Neuron (in vitro differentiated cells): ENCODE data around the gene LAIR1.

ENCODE experiments used
- H2AFZ ChIP-seq: one replicate; pipeline ENCODE4 v1.6.1; 2013; ENCODE audit warnings: low read depth, mild to moderate bottlenecking, inconsistent platforms, low read length, moderate library complexity
- H3K27me3 ChIP-seq: one replicate; pipeline ENCODE4 v1.6.1; 2013; ENCODE audit warnings: low read length; ENCODE audit not compliant: insufficient read depth
- H3K36me3 ChIP-seq: one replicate; pipeline ENCODE4 v1.6.1; 2013; ENCODE audit warnings: low read length; ENCODE audit not compliant: insufficient read depth
- H3K4me1 ChIP-seq: one replicate; pipeline ENCODE4 v1.6.1; 2013; ENCODE audit warnings: low read length; ENCODE audit not compliant: insufficient read depth
- H3K4me3 ChIP-seq: 2 replicates; pipeline ENCODE4 v1.5.1; 2013; ENCODE audit warnings: mild to moderate bottlenecking, low read length, moderate library complexity
- H3K9me3 ChIP-seq: one replicate; pipeline ENCODE4 v1.6.1; 2013; ENCODE audit warnings: low read length

Gene LAIR1

DNA sequence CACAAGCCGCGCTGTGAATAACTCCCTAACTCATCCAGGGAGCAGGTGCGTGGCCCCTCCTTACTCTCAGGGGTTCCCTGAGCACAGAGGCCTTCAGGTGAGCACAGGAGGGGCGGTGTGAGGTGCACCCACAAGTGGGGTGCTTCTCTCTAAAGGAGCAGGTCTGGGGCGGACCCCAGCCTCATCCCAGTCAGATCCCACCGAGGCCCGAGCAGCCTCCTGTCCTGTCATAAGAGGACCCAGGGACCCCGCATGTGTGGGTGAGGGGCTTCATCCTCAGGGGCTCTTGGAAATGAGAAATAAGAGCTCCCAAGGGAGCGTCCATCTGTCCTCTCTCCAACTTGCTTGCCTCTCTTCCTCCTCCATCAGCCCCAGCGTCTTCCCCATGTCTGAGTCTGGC lies 48.8 kb downstream of the LAIR1 start:
- H3K9me3 ChIP-seq: no peaks in the 10 kb centered on the region
- H3K4me1 ChIP-seq: no peaks in the 10 kb centered on the region
- no peaks in the 10 kb centered on the region for H3K36me3 ChIP-seq
- no peaks in the 10 kb centered on the region for H3K27me3 ChIP-seq
- H3K4me3 ChIP-seq: no peak overlapping the region
- H2AFZ ChIP-seq: no peak overlapping the region

DNA sequence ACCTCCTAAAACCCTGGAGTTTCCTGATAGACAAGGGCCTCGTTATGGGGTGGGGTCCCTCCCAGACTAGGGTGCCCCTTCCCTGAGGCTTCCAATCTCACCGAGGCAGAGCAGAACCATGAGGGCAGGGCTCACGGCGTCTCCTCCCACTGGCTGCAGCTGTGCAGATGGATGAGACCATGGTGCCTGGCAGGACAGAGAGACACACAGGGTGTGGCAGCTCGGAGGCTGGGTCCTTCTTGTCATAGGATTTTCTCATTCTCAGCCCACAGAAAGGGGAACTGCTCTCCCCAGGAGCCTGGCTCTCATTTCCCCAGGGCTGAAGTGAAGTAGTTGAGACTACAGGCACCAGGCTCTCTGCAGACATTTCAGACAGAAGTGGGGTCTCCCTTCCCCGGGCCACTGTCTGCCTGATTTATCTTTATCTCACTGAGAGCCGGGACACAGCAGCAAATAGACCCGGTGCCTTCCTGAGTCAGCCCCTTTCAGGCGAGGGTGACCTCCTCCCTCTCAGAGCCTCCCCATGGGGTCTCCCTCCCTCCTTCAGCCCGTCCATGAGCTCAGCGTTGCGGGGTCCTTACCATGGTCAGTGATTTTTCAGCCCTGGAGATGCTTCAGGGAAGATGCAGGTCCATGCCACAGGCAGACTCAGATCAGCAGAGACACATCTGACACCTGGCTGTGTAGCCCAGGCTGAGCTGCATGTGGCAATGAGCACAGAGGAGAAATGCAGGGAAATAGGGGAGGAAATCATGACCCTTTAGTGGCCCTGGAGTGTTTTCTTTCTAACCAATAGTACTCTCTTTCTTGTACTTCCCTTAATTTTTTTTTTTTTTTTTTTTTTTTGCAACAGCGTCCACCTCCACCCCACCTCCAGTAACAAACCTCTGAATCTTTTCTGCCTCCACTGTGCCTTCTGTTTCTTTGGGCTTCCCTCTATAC lies 52.0 kb downstream of the LAIR1 start, which contains the start of gene LILRA5:
TSS of gene LILRA5 (minus strand) at position 731 of the 942 bp plus-strand sequence. CDS start at position 584, 147 bp downstream.
- Histone ChIP-seq H3K36me3 (no peaks in the 10 kb centered on the region), H2AFZ (no peak within 1 kb of the TSS), H3K4me1 (no peaks in the 10 kb centered on the region), H3K9me3 (no peaks in the 10 kb centered on the region), H3K27me3 (no peaks in the 10 kb centered on the region), H3K4me3 (no peak within 1 kb of the TSS)

DNA sequence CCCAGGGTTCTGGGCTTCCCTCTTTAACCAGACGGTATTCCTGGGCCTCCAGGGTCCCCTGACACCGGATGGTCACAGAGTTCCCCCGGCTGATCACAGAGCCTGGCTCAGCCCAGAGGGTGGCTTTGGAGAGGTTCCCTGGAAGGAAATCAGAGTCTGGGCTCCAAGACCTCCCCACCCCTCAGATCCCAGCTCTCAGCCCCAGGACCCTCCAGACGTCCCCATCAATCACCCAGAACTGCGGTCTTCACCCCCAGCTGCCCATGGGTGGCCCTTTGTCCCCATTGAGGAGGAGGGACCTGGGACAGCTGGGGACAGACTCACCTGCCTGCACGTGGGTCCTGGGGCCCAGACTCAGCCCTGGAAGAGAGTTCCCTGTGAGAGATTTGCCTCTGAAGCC lies 52.7 kb downstream of the LAIR1 start:
- H3K9me3 ChIP-seq: no peaks in the 10 kb centered on the region

DNA sequence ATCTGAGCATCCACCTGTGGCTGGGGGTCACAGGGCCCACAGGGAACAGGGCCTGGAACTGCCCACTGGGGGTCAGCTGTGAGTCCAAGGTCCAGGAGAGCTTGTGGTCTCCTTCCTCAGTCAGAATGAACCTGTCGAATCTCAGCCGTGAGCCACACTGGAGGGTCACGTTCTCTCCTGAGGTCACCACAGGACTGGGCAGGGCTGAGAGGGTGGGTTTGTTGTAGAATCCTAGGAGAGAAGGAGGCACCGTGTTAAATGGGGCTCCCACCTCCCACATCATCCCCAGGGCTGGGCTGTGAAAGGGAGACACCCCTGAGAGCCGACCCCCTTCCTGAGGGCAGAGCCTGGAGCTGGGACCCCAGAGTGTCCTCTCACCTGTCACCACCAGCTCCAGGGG lies 53.2 kb downstream of the LAIR1 start:
- Histone ChIP-seq H3K4me1 (no peaks in the 10 kb centered on the region), H3K27me3 (no peaks in the 10 kb centered on the region), H3K9me3 (no peaks in the 10 kb centered on the region), H3K36me3 (no peaks in the 10 kb centered on the region), H2AFZ (no peak overlapping the region), H3K4me3 (no peak overlapping the region)

More for the DNA sequence above, 52.7 kb downstream of the LAIR1 start:
- Histone ChIP-seq H3K27me3 (no peaks in the 10 kb centered on the region), H3K36me3 (no peaks in the 10 kb centered on the region), H3K4me3 (no peak overlapping the region), H3K4me1 (no peaks in the 10 kb centered on the region), H2AFZ (no peak overlapping the region)

GRCh38 chr19:54310543-54310942 lies 54.2 kb downstream of the LAIR1 start:
- no peaks in the 10 kb centered on the region for H3K27me3 ChIP-seq
- H2AFZ ChIP-seq: no peak overlapping the region
- H3K9me3 ChIP-seq: no peaks in the 10 kb centered on the region
- no peaks in the 10 kb centered on the region for H3K36me3 ChIP-seq
- no peaks in the 10 kb centered on the region for H3K4me1 ChIP-seq
- no peak overlapping the region for H3K4me3 ChIP-seq

DNA sequence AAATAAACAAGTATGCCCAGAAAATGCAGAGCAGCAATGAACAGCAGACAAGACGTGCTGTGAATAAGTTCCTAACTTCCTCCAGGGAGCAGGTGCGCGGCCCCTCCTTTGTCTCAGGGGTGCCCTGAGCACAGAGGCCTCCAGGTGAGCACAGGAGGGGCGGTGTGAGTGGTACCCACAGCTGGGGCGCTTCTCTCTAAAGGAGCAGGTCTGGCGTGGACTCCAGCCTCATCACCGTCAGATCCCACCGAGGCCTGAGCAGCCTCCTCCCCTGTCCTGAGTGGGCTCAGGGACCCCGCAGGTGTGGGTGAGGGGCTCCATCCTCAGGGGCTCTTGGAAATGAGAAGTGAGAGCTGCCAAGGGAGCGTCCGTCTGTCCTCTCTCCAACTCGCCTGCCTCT lies 54.9 kb downstream of the LAIR1 start:
- no peaks in the 10 kb centered on the region for H3K4me1 ChIP-seq
- H3K27me3 ChIP-seq: no peaks in the 10 kb centered on the region
- H2AFZ ChIP-seq: no peak overlapping the region
- H3K4me3 ChIP-seq: no peak overlapping the region
- H3K9me3 ChIP-seq: no peaks in the 10 kb centered on the region
- H3K36me3 ChIP-seq: no peaks in the 10 kb centered on the region

GRCh38 chr19:54307389-54308020 lies 57.2 kb downstream of the LAIR1 start:
- no peaks in the 10 kb centered on the region for H3K4me1 ChIP-seq
- no peak overlapping the region for H2AFZ ChIP-seq
- H3K9me3 ChIP-seq: no peaks in the 10 kb centered on the region
- no peak overlapping the region for H3K4me3 ChIP-seq
- H3K27me3 ChIP-seq: no peaks in the 10 kb centered on the region
- no peaks in the 10 kb centered on the region for H3K36me3 ChIP-seq

- Histone ChIP-seq H2AFZ (no peak overlapping the region), H3K36me3 (no peaks in the 10 kb centered on the region), H3K27me3 (peaks cover 10% of the 10 kb centered on the region), H3K9me3 (no peaks in the 10 kb centered on the region), H3K4me1 (no peaks in the 10 kb centered on the region), H3K4me3 (no peak overlapping the region)
Observed at GRCh38 chr19:54305141-54305540, 59.6 kb downstream of the LAIR1 start.

- Histone ChIP-seq H2AFZ (no peak overlapping the region), H3K4me1 (no peaks in the 10 kb centered on the region), H3K36me3 (no peaks in the 10 kb centered on the region), H3K27me3 (peaks cover 12% of the 10 kb centered on the region), H3K9me3 (no peaks in the 10 kb centered on the region), H3K4me3 (no peak overlapping the region)
Observed at GRCh38 chr19:54302257-54302656, 62.5 kb downstream of the LAIR1 start.
